Neuronal stem cell (in vitro differentiated cells): ENCODE measurements around the gene CDC123.
"Not testable (repeated sequence)": the region's sequence is repeated elsewhere in the genome, so short reads cannot be mapped to it uniquely, and the experiment has no call there.

ENCODE experiments used
- DNase-seq: peaks from one replicate; pipeline ENCODE4 v3.0.0-alpha.2; 2013; ENCODE audit warnings: low spot score
- H2AFZ ChIP-seq: one replicate; pipeline ENCODE4 v1.6.1; 2013; ENCODE audit warnings: mild to moderate bottlenecking, low read length, inconsistent platforms
- H2AK5ac ChIP-seq: 2 replicates; pipeline ENCODE4 v1.6.1; 2013; ENCODE audit warnings: low read depth, mild to moderate bottlenecking, inconsistent platforms, low read length, moderate library complexity, mixed read lengths
- H2BK120ac ChIP-seq: 2 replicates; pipeline ENCODE4 v1.6.1; 2013; ENCODE audit warnings: low read depth, mild to moderate bottlenecking, inconsistent platforms, low read length, moderate library complexity, mixed read lengths
- H2BK12ac ChIP-seq: one replicate; pipeline ENCODE4 v1.6.1; 2013; ENCODE audit warnings: low read length, inconsistent platforms
- H2BK15ac ChIP-seq: 2 replicates; pipeline ENCODE4 v1.6.1; 2013; ENCODE audit warnings: mild to moderate bottlenecking, low read length, inconsistent platforms, mixed read lengths
- H2BK5ac ChIP-seq: one replicate; pipeline ENCODE4 v1.6.1; 2013; ENCODE audit warnings: inconsistent platforms, mild to moderate bottlenecking, low read length, moderate library complexity
- H3K14ac ChIP-seq: one replicate; pipeline ENCODE4 v1.6.1; 2013; ENCODE audit warnings: low read length, inconsistent platforms
- H3K18ac ChIP-seq: 2 replicates; pipeline ENCODE4 v1.6.1; 2013; ENCODE audit warnings: low read length, inconsistent platforms
- H3K23ac ChIP-seq: 2 replicates; pipeline ENCODE4 v1.6.1; 2013; ENCODE audit warnings: low read depth, mild to moderate bottlenecking, mixed read lengths, low read length, inconsistent platforms; ENCODE audit not compliant: poor library complexity
- H3K27ac ChIP-seq: replicated peaks from 3 replicates; pipeline ENCODE4 v1.5.1; 2013; ENCODE audit warnings: low read length, inconsistent platforms
- H3K27me3 ChIP-seq, 3 experiments: 2 replicates each; pipeline ENCODE4 v1.6.1; 2013; ENCODE audit warnings: low read length in 3 of 3, mild to moderate bottlenecking in 2 of 3, inconsistent platforms in 1 of 3, low read depth in 1 of 3, mixed read lengths in 1 of 3, moderate library complexity in 1 of 3; ENCODE audit not compliant: control insufficient read depth in 3 of 3, insufficient read depth in 3 of 3
- H3K36me3 ChIP-seq, 2 donors: replicated peaks in 1 of 2; 2 replicates each; pipeline ENCODE4 v1.6.1; 2013; ENCODE audit warnings: low read length in 2 of 2; ENCODE audit not compliant: control insufficient read depth in 2 of 2, insufficient read depth in 2 of 2
- H3K4ac ChIP-seq: 2 replicates; pipeline ENCODE4 v1.6.1; 2013; ENCODE audit warnings: inconsistent platforms, mild to moderate bottlenecking, low read length, moderate library complexity
- H3K4me1 ChIP-seq, 2 donors: 1 replicate in 1 of 2; 2 replicates in 1 of 2; pipeline ENCODE4 v1.6.1; 2013; ENCODE audit warnings: low read length in 2 of 2, low read depth in 1 of 2; ENCODE audit not compliant: control insufficient read depth in 2 of 2, insufficient read depth in 1 of 2
- H3K4me2 ChIP-seq: one replicate; pipeline ENCODE4 v1.6.1; 2013; ENCODE audit warnings: mild to moderate bottlenecking, low read length, inconsistent platforms; ENCODE audit not compliant: insufficient read depth, poor library complexity, severe bottlenecking
- H3K4me3 ChIP-seq, 2 donors: 2 replicates each; pipeline ENCODE4 v1.5.1; 2013; ENCODE audit warnings: low read length in 2 of 2, mild to moderate bottlenecking in 2 of 2, inconsistent platforms in 1 of 2, moderate library complexity in 1 of 2
- H3K79me1 ChIP-seq: one replicate; pipeline ENCODE4 v1.6.1; 2013; ENCODE audit warnings: low read depth, mild to moderate bottlenecking, inconsistent platforms, low read length, moderate library complexity
- H3K9ac ChIP-seq: one replicate; pipeline ENCODE4 v1.6.1; 2013; ENCODE audit warnings: mild to moderate bottlenecking, low read depth, low read length, inconsistent platforms; ENCODE audit not compliant: poor library complexity
- H3K9me3 ChIP-seq, 2 donors: replicated peaks in 1 of 2; 2 replicates each; pipeline versions ENCODE3 to v1.6.1; 2013; ENCODE audit warnings: low read length in 2 of 2, mild to moderate bottlenecking in 2 of 2, inconsistent platforms in 1 of 2, low read depth in 1 of 2, mixed read lengths in 1 of 2, moderate library complexity in 1 of 2; ENCODE audit not compliant: control insufficient read depth in 2 of 2, insufficient read depth in 1 of 2
- H4K8ac ChIP-seq: one replicate; pipeline ENCODE4 v1.6.1; 2013; ENCODE audit warnings: low read depth, mild to moderate bottlenecking, inconsistent platforms, low read length, moderate library complexity
- H4K91ac ChIP-seq: one replicate; pipeline ENCODE4 v1.6.1; 2013; ENCODE audit warnings: low read length, low read depth, mild to moderate bottlenecking, inconsistent platforms; ENCODE audit not compliant: poor library complexity
- WGBS, 2 donors: extraction: QIAGEN DNeasy Blood & Tissue Kit; methylation state at CpG; one replicate each; pipeline ENCODE4 v1.1.7; 2013; ENCODE audit warnings: missing lambda C conversion rate in 2 of 2, mixed read lengths in 1 of 2; ENCODE audit not compliant: insufficient read length in 2 of 2, insufficient replicate concordance in 1 of 2; ENCODE audit errors: extremely low coverage in 2 of 2; 5-methylcytosine and 5-hydroxymethylcytosine counted together

CDC123 gene

DNA sequence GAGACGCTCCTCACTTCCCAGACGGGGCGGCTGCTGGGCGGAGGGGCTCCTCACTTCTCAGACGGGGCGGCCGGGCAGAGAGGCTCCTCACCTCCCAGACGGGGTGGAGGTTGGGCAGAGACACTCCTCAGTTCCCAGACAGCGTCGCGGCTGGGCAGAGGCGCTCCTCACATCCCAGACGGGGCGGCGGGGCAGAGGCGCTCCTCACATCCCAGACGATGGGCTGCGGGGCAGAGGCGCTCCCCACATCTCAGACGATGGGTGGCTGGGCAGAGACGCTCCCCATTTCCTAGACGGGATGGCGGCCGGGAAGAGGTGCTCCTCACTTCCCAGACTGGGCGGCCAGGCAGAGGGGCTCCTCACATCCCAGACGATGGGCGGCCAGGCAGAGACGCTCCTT lies 30.4 kb downstream of the CDC123 start:
- not testable (repeated sequence) for H4K8ac ChIP-seq
- no CpG with 5 or more reads among the region's 28 CpGs for WGBS, 2 donors

DNA sequence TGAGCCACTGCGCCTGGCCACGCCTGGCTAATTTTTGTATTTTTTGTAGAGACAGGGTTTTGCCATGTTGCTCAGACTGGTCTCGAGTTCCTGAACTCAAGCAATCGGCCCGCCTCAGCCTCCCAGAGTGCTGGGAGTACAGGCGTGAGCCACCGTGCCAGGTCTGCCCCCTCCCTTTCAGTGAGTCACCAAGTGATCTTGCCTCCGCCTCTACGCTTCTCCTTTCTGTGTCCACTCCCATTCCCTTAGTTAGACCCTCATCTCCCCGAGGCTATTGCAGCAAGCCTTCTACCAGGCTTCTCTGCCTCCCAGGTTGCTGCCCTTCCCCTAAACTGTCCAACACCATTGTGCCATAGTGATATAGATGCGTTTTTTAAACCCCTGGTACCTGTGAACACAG lies 32.9 kb downstream of the CDC123 start:
- Histone ChIP-seq H4K8ac (no peak overlapping the region), H2AFZ (no peak overlapping the region), H3K23ac (no peak overlapping the region), H4K91ac (no peak overlapping the region), H3K4me2 (no peak overlapping the region), H3K79me1 (peaks cover 5% of the 10 kb centered on the region), H3K4ac (no peak overlapping the region), H2BK12ac (no peak overlapping the region), H2BK5ac (no peak overlapping the region), H3K9me3 (peaks cover 2% of the 10 kb centered on the region in 2 donors), H3K18ac (no peak overlapping the region), H2BK15ac (no peak overlapping the region), H2BK120ac (no peak overlapping the region), H3K27ac (no peak overlapping the region), H3K14ac (no peak overlapping the region), H3K27me3 (no peaks in the 10 kb centered on the region), H2AK5ac (no peak overlapping the region), H3K9ac (no peak overlapping the region), H3K36me3 (peaks cover 10 to 81% of the 10 kb centered on the region in 2 donors), H3K4me3 (no peak overlapping the region), H3K4me1 (no peaks in the 10 kb centered on the region)
- WGBS, 2 donors: no CpG with 5 or more reads among the region's 11 CpGs
- no peak for DNase-seq

More for the DNA sequence above, 30.4 kb downstream of the CDC123 start:
- H3K4me1 ChIP-seq, H2BK120ac ChIP-seq, H2BK5ac ChIP-seq, H3K14ac ChIP-seq, H3K4me2 ChIP-seq, H3K79me1 ChIP-seq, H2AFZ ChIP-seq, H4K91ac ChIP-seq, H3K27me3 ChIP-seq, H2AK5ac ChIP-seq, H3K9me3 ChIP-seq, H3K23ac ChIP-seq, H2BK15ac ChIP-seq, H3K27ac ChIP-seq, H3K9ac ChIP-seq, H2BK12ac ChIP-seq, DNase-seq, H3K4ac ChIP-seq, H3K4me3 ChIP-seq, H3K18ac ChIP-seq: not testable (repeated sequence)
- peaks cover 15 to 79% of the 10 kb centered on the region in 2 donors for H3K36me3 ChIP-seq

DNA sequence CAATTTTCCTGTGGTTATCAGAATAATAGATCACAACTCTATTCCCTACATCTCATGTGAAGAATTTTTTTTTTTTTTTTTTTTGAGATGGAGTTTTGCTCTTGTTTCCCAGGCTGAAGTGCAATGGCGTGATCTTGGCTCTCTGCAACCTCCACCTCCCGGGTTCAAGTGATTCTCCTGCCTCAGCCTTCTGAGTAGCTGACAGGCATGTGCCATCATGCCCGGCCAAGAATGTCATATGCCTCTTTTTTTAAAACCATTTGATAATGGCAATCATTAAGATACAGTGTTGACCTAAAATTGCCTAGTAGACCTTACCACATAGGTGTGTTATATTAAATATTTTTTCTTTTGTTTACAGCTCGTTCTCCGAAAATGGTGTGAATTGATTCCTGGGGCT lies 38.7 kb downstream of the CDC123 start:
- H2BK5ac ChIP-seq, H3K4me1 ChIP-seq, H2BK12ac ChIP-seq, H2AFZ ChIP-seq, H3K79me1 ChIP-seq, H3K9ac ChIP-seq, H3K4ac ChIP-seq, H4K8ac ChIP-seq, H3K4me2 ChIP-seq, H3K14ac ChIP-seq, H3K27me3 ChIP-seq, H2BK15ac ChIP-seq, H3K18ac ChIP-seq, H3K27ac ChIP-seq, H3K4me3 ChIP-seq, H2BK120ac ChIP-seq, H3K23ac ChIP-seq, H4K91ac ChIP-seq, H3K9me3 ChIP-seq, H2AK5ac ChIP-seq, DNase-seq: not testable (repeated sequence)
- no CpG with 5 or more reads among the region's 5 CpGs for WGBS, 2 donors
- H3K36me3 ChIP-seq: peaks cover 18 to 96% of the 10 kb centered on the region in 2 donors

DNA sequence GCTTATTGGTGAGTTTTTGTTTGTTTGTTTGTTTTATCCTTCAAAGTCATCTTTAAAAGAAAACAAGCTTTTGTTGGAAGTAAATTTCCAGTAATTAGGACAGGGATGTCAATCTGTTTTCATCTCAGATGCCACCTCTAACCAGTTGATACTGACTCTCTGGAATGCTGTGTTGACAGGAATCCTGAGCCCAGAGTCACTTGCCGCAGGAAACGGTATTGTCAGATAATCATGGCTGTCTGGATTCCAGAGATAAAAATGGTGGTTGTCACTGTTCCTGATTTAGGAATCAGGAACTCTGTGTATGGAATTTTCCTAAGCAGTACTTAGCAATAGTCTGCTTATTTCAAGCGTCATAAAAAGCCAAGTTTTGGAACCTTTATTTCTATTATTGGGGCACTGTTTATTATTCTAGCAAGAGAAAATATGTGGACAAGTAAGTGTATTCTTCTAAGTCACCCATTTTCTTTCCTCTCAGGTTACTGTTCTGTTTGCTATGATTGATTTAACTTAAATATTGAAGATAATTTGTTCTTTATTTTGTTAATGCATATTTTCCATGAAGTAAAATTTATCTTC lies 39.2 kb downstream of the CDC123 start:
- Histone ChIP-seq H2BK120ac (no peak overlapping the region), H2BK12ac (no peak overlapping the region), H2AFZ (no peak overlapping the region), H4K8ac (no peak overlapping the region), H3K4me3 (no peak overlapping the region), H2AK5ac (no peak overlapping the region), H3K4ac (no peak overlapping the region), H4K91ac (no peak overlapping the region), H3K79me1 (no peaks in the 10 kb centered on the region), H3K36me3 (peaks cover 18 to 94% of the 10 kb centered on the region in 2 donors), H3K4me2 (no peak overlapping the region), H3K14ac (no peak overlapping the region), H3K9ac (no peak overlapping the region), H3K27me3 (no peaks in the 10 kb centered on the region), H3K4me1 (no peaks in the 10 kb centered on the region), H3K27ac (no peak overlapping the region), H3K18ac (no peak overlapping the region), H2BK5ac (no peak overlapping the region), H3K23ac (no peak overlapping the region), H3K9me3 (no peaks in the 10 kb centered on the region), H2BK15ac (no peak overlapping the region)
- WGBS, 2 donors: no CpG with 5 or more reads among the region's 3 CpGs
- no peak for DNase-seq
